ENCODE measurements around the gene MFAP3. TPM values are rescaled to one million over a fixed set of nuclear protein-coding genes. Genes with fewer than 3 reads are reported as not detected.
A peak's percentile ranks its signal among the peaks of the same experiment; 100 is the strongest.

The MFAP3 gene
- total RNA-seq, 1 donor from 2014 or later = 41.7 TPM

DNA sequence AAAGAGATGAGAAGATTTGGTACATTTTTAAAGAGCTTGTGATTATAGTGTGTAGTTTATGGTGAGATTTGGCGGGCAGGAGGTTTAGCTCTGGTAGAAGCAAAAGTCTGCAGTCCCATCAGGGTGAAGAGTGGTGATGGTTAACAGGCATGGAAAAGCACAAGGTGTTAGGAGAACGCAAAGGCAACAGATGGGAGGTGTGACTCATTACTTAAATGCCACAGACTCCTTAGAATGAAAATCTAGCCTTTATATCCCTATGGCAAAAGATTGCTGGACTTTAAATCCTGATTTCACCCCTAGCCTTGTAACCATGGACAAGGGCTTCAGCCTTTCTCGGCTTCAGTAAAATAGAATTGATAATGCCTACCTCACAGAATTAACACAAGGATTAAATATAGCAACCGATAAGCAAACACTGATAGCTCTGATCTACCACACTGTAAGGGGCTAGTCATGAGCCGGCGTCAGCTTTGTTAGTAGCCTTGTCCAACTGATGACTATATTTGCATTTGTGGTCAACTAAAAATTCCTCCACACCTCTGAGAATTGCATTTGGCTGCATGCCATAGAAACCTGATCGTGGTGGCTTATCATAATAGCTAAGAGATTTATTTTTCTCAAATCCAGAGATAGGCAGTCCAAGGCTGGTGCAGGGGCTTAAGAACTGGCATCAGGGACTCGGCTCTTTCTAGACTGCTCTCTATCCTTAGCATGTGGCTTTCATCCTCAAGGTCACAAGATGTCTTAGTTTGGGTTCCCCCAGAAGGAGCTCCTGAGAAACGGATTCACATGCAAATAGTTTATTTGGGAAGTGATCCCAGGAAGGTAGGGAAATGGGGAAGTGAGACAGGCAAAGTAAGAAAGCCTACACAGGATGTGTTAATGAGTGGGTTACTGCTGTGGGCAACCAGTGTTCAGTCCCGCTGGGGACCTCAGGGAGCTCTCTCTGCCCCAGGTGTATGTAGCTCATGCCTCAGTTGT, 19.6 kb downstream of the MFAP3 start:
- no peak for TF ChIP-seq CTCF (IDR thresholded peaks at IDR 0.05)
- H3K27ac Mint-ChIP-seq (ENCODE audit: unreplicated experiment) = no peak overlapping the region
- DNase-seq (ENCODE audit: extremely low spot score, unreplicated experiment) = no peak

GRCh38 chr5:154059039-154059430, 20.3 kb downstream of the MFAP3 start:
- H3K9me3 Mint-ChIP-seq (ENCODE audit: unreplicated experiment) = no peaks in the 10 kb centered on the region
- H3K27me3 Mint-ChIP-seq (ENCODE audit: unreplicated experiment) = no peaks in the 10 kb centered on the region
- H3K4me3 Mint-ChIP-seq (ENCODE audit: unreplicated experiment) = no peak overlapping the region
- TF ChIP-seq CTCF (IDR thresholded peaks at IDR 0.05) = no peak
- H3K4me1 Mint-ChIP-seq (ENCODE audit: unreplicated experiment) = peaks cover 20% of the 10 kb centered on the region
- H3K27ac Mint-ChIP-seq (ENCODE audit: unreplicated experiment) = peak overlapping the region; percentile 12
- DNase-seq (ENCODE audit: extremely low spot score, unreplicated experiment) = no peak
- peaks cover 10% of the 10 kb centered on the region for H3K36me3 Mint-ChIP-seq (ENCODE audit: unreplicated experiment)

More for the DNA sequence above, 19.6 kb downstream of the MFAP3 start:
- no peaks in the 10 kb centered on the region for H3K9me3 Mint-ChIP-seq (ENCODE audit: unreplicated experiment)
- no peaks in the 10 kb centered on the region for H3K27me3 Mint-ChIP-seq (ENCODE audit: unreplicated experiment)
- H3K4me1 Mint-ChIP-seq (ENCODE audit: unreplicated experiment) = peaks cover 20% of the 10 kb centered on the region
- no peak overlapping the region for H3K4me3 Mint-ChIP-seq (ENCODE audit: unreplicated experiment)
- peaks cover 13% of the 10 kb centered on the region for H3K36me3 Mint-ChIP-seq (ENCODE audit: unreplicated experiment)

GRCh38 chr5:154059583-154059982, 20.8 kb downstream of the MFAP3 start:
- Mint-ChIP-seq H3K4me1 (ENCODE audit: unreplicated experiment) (peaks cover 20% of the 10 kb centered on the region), H3K9me3 (ENCODE audit: unreplicated experiment) (peaks cover 2% of the 10 kb centered on the region), H3K27ac (ENCODE audit: unreplicated experiment) (no peak overlapping the region), H3K4me3 (ENCODE audit: unreplicated experiment) (no peak overlapping the region), H3K36me3 (ENCODE audit: unreplicated experiment) (peaks cover 6% of the 10 kb centered on the region), H3K27me3 (ENCODE audit: unreplicated experiment) (no peaks in the 10 kb centered on the region)
- no peak for TF ChIP-seq CTCF (IDR thresholded peaks at IDR 0.05)
- no peak for DNase-seq (ENCODE audit: extremely low spot score, unreplicated experiment)

- peaks cover 5% of the 10 kb centered on the region for H3K9me3 Mint-ChIP-seq (ENCODE audit: unreplicated experiment)
- no peak for TF ChIP-seq CTCF (IDR thresholded peaks at IDR 0.05)
- H3K27ac Mint-ChIP-seq (ENCODE audit: unreplicated experiment) = no peak overlapping the region
- no peak for DNase-seq (ENCODE audit: extremely low spot score, unreplicated experiment)
- peaks cover 20% of the 10 kb centered on the region for H3K4me1 Mint-ChIP-seq (ENCODE audit: unreplicated experiment)
- peaks cover 2% of the 10 kb centered on the region for H3K27me3 Mint-ChIP-seq (ENCODE audit: unreplicated experiment)
- no peak overlapping the region for H3K4me3 Mint-ChIP-seq (ENCODE audit: unreplicated experiment)
- H3K36me3 Mint-ChIP-seq (ENCODE audit: unreplicated experiment) = peaks cover 6% of the 10 kb centered on the region
These were observed 21.8 kb downstream of the MFAP3 start for GRCh38 chr5:154060606-154061005.

DNA sequence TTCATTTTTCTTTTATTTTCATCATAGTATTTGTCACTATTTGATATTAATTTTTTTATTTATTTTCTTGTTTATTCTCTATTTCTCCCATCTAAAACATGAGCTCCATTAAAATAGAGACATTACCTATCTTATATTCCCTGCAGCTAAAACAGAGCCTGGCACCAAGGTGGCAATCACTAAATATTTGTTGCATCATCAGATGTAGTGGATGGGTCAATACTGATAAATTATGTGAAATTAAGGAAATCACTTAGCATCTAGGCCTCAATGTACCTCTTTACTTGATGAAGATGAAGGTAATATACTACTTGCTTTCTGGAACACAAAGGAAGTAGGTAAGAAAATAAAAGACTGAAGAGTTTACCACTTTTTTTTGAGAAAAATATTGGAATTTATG, 24.6 kb downstream of the MFAP3 start:
- Mint-ChIP-seq H3K27ac (ENCODE audit: unreplicated experiment) (no peak overlapping the region), H3K27me3 (ENCODE audit: unreplicated experiment) (peaks cover 2% of the 10 kb centered on the region), H3K36me3 (ENCODE audit: unreplicated experiment) (peaks cover 3% of the 10 kb centered on the region), H3K9me3 (ENCODE audit: unreplicated experiment) (peaks cover 5% of the 10 kb centered on the region), H3K4me3 (ENCODE audit: unreplicated experiment) (no peak overlapping the region), H3K4me1 (ENCODE audit: unreplicated experiment) (peaks cover 10% of the 10 kb centered on the region)
- TF ChIP-seq CTCF (IDR thresholded peaks at IDR 0.05) = no peak
- no peak for DNase-seq (ENCODE audit: extremely low spot score, unreplicated experiment)

Data from osteocyte (in vitro differentiated cells).